ENCODE results near the gene ZEB1.

- no peak for TF ChIP-seq TARDBP (IDR thresholded peaks at IDR 0.05)
- TF ChIP-seq SUZ12 (IDR thresholded peaks at IDR 0.05): no peak
- TF ChIP-seq SP1 (IDR thresholded peaks at IDR 0.05): no peak
- no peak for TF ChIP-seq NFRKB (IDR thresholded peaks at IDR 0.05)
Observed at GRCh38 chr10:31421322-31421721, 102.3 kb downstream of the ZEB1 start.

All from HEK293T (cell line).